Head of caudate nucleus (tissue), 42 donors: ENCODE measurements around the gene MST1R.

Experiments
- DNase-seq, 42 donors: peaks; one replicate each; pipeline versions ENCODE4 v3.0.0 to v3.0.0-alpha.2; 2020 to 2021; ENCODE audit warnings: mixed read lengths in 7 of 42
- intact Hi-C: fragments of 100-400 bp; cut with DNase I; formaldehyde crosslinking; loops from one replicate; pipeline ENCODE4 v1.15.0; 2022

Gene MST1R

DNA sequence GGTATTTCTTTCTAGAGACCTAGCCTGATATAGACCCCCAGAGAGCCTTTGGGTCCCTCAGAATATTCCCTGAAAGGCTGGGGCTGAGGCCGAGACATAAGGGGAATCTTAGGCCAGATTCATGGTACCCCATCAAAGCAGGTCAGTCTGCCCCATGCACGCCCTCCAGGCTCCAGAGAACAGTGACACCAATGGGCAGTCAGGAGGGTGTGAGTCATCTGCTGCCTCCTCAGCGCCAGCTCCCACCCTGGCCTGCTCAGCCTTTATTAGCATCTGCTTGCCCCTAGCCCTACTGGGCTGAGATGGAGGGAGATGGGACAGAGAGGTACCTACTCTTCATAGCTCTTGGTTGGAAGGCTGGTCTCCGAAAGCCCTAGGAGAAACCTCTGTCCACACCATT is 19.7 kb downstream of the MST1R start:
- intact Hi-C loops = no loop called here
- no peak for DNase-seq

DNA sequence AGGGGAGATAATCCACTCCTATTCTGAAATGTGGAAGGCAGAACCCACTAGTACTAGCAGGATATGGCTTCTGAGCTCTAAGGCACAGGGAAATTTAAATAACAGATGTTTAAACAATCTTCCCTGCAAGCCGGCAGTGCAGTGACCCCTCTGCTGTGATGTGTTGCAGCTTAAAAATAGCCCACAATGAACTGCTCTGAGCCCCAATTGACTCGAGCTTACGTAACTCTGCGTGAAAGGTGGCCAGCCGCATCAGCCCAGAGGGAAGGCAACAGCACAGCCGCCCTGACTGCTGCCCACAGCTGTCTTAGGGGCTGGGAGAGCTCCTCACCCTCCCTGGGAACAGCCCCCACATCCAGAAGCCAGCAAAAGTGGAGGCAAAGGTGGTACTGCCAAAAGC is 21.5 kb downstream of the MST1R start:
- DNase-seq = no peak
- intact Hi-C loops = no loop called here

DNA sequence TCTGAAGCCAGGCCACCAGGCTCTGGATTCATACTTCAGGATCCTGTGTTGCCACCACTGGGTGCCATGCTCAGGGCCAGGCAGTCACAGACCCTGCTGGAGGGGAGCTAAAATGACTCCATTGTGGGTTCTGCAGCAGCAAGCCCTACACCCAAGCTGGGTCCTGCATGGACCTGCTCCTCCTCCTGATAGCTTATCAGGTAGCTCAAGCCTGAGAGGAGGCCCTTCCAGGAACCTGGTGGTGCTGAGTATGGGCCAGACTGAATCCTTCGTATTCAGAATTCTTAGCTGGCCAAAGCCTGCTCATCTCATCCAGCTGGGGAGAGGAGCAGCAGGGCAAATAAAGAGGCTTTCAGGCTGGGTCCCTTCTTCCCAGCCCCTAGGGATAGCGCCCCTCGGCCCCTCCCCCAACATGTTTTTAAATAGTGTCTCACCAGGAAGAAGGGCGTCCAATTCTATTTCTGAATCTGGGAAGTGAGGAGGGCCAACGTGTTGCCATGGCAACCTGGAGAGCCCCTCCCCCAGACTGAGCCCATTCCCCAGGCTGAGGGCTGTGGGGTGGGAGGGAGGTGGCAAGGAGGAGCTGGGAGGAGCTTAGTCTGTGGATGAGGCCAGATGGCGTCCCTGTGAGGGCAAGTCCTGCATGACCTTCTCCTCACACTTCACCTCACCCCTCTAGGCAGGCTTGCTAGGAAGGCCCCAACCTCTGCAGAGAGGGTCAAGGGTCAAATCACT is 22.9 kb downstream of the MST1R start:
- no peak for DNase-seq
- intact Hi-C loops = no loop called here

- DNase-seq = no peak
- intact Hi-C loops = no loop called here
Measured at GRCh38 chr3:49879721-49880120, 24.0 kb downstream of the MST1R start.

GRCh38 chr3:49878686-49879085 is 25.0 kb downstream of the MST1R start:
- intact Hi-C loops = no loop called here
- no peak for DNase-seq

GRCh38 chr3:49877716-49878115 is 26.0 kb downstream of the MST1R start:
- intact Hi-C loops = no loop called here
- no peak for DNase-seq

DNA sequence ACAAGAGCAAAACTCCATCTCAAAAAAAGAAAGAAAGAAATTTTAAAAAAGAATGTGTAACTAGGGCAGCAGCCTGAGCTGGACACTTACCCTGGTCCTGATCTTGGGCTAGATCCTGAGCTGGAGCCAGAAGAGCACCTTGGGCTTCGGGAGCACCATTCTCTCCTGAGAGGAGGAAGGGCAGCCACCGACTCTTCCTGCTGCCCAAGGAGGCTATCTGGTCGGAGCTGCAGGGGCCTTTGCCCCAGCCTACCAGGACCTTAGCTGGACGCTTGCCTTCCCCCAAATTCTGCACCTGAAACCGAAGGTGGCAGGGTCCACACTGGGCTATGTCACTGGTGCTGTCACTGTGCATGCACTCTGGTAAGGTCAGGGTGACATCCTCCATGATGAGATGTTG is 27.1 kb downstream of the MST1R start:
- no peak for DNase-seq
- intact Hi-C loops = no loop called here

- intact Hi-C loops = no loop called here
- DNase-seq = no peak
Measured at GRCh38 chr3:49873623-49874022, 30.1 kb downstream of the MST1R start.

GRCh38 chr3:49872801-49873281 is 30.8 kb downstream of the MST1R start:
- peak; percentile 21 to 88 (median 56) for DNase-seq
- intact Hi-C loops = no loop called here

DNA sequence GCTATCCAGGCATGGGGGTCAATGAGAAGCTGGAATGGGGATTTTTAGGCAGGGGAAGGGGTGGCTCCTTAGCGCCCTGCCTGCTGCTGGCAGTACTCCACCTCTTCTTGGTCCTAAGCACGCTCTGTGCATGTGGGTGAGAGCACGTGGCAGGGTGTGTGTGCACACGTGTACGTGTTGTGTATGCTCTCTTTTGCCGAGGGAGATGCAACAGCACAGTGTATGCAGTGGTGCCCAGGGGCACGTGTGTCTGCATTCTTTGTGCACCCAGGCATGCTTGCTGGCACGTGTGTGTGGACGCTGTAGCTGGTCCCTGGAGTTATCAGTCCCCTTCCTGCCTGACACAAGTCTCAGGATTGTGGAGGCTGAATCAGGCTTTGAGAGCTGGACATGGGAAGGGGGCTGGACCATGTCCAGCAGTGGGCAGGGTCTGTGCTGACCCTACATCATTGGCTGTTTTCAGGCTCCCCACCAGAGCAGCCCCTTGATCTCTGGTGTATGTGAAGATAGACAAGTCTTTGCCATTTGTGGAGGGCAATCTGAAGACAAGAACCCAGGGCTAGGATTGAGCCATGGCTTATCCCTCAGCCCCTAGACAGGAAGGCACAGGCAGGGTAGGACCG is 32.0 kb downstream of the MST1R start:
- DNase-seq = peak in 40 of 42 donors; percentile 38 to 84 (median 64)
- intact Hi-C loops = no loop called here

- intact Hi-C loops = no loop called here
- DNase-seq = peak; percentile 35 to 90 (median 75)
Measured at GRCh38 chr3:49869525-49870126, 34.0 kb downstream of the MST1R start, which contains the start of gene CAMKV. CAMKV (minus strand) TSS chr3:49869906; CDS start chr3:49862388, 7,518 bp downstream.

- intact Hi-C loops = no loop called here
- DNase-seq = peak in 41 of 42 donors; percentile 24 to 79 (median 57)
Measured at GRCh38 chr3:49868862-49869466, 34.7 kb downstream of the MST1R start.

DNA sequence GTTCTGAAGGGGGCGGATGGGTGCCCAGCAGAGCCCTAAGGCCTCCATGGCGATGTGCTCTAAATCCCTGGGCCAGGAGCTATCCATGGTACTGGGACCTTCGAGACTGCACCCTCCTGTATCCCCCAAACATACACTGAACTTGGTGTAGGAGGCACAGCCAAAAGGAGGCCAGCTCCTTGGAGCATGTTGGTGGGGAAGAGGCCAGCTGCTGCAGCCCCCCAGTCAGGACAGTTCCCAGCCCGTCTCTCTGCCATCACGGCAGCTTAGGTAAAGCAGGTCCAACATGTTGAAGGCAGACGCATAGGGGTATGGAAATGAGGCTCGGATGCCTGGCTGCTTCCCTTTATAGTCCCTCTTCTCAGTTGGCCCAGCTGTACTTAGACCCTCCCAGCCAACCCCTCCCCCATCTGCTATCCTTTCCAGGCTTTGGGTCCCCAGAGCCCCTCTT is 35.8 kb downstream of the MST1R start:
- DNase-seq = no peak
- intact Hi-C loops = no loop called here

DNA sequence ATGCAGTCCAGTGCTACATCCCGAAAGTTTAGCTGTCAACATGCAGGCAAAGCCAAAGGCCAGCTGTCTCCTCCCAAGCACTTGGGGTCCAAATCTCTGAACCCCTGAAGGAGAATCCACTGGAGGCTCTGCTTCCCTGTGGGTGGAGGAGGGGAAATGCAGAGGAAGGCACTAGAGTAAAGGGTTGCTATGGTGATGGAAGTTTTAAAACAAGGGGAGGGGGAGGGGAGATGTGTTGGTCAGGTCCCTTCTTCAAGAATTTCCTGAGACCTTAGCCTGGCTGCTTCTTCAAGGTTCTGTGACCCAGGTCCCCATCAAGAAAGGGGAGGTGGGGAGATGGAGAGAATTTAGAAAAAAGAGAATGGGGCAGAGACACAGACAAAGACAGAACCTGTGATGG is 36.3 kb downstream of the MST1R start:
- DNase-seq = peak in 3 of 42 donors; percentile 40 to 55 (median 49)
- intact Hi-C loops = no loop called here

GRCh38 chr3:49865198-49865784 is 38.4 kb downstream of the MST1R start:
- intact Hi-C loops = no loop called here
- DNase-seq = no peak

DNA sequence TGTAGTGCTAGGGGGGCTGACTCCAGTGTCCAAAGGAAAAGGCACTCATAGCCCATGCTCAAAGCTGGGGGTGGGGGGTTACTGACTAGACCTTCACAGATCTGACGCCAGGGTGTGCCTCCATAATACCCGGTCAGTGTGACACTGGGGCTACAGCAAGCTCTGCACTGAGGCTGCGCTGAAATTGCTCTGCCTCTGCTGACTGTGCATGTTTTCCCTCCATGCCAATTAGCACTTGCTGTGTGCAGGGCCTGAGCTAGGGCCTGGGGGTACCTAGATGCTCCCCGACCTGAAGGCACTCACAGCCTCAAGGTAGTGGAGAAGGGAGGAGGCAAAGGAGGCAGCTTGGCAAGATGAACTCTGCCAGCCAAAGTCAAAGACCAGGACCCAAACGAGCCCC is 39.2 kb downstream of the MST1R start:
- intact Hi-C loops = no loop called here
- no peak for DNase-seq

GRCh38 chr3:49859576-49860305 is 43.9 kb downstream of the MST1R start:
- DNase-seq = no peak
- intact Hi-C loops = no loop called here

GRCh38 chr3:49856181-49857005 is 47.3 kb downstream of the MST1R start, which contains the start of gene TRAIP:
TRAIP (minus strand) TSS chr3:49856564; CDS start chr3:49856453, 111 bp downstream.
- intact Hi-C loops = no loop called here
- DNase-seq = peak; percentile 90 to 97 (median 94)
